SK-N-SH treated with all-trans-retinoic acid at 6 μM for 48 hours (cell line): ENCODE data around the gene MBLAC2.

ENCODE experiments used
- ARNTL ChIP-seq: fragments of 450-650 bp; formaldehyde crosslinking; IDR thresholded peaks from 2 replicates; pipeline ENCODE4 v1.5.0; 2020; ENCODE audit warnings: low read depth, mild to moderate bottlenecking, moderate library complexity, borderline replicate concordance
- BACH2 ChIP-seq: fragments of 250-450 bp; sonication (Bioruptor Pico); IDR thresholded peaks from 2 replicates; pipeline ENCODE4 v1.9.0; 2021; ENCODE audit warnings: mild to moderate bottlenecking, borderline replicate concordance
- CSRNP3 ChIP-seq: fragments of 250-450 bp; sonication (Bioruptor Pico); IDR thresholded peaks from 2 replicates; pipeline ENCODE4 v1.5.1; 2021; ENCODE audit warnings: mild to moderate bottlenecking, moderate library complexity
- GLIS3 ChIP-seq: fragments of 250-450 bp; sonication (Bioruptor Pico); IDR thresholded peaks from 2 replicates; pipeline ENCODE4 v1.5.0; 2020; ENCODE audit warnings: mild to moderate bottlenecking, moderate library complexity
- OSR1 ChIP-seq: fragments of 250-450 bp; sonication (Bioruptor Pico); IDR thresholded peaks from 2 replicates; pipeline ENCODE4 v1.8.0; 2022; ENCODE audit warnings: moderate library complexity, mild to moderate bottlenecking, inconsistent platforms
- PPARA ChIP-seq: fragments of 250-450 bp; sonication (Bioruptor Pico); IDR thresholded peaks from 2 replicates; pipeline ENCODE4 v1.5.0; 2020; ENCODE audit warnings: mild to moderate bottlenecking, borderline replicate concordance
- TCF4 ChIP-seq: fragments of 250-450 bp; sonication (Bioruptor Pico); IDR thresholded peaks from 2 replicates; pipeline ENCODE4 v1.8.0; 2021; ENCODE audit warnings: mild to moderate bottlenecking, moderate library complexity, borderline replicate concordance
- ZC3H10 ChIP-seq: fragments of 250-450 bp; sonication (Bioruptor Pico); IDR thresholded peaks from 2 replicates; pipeline ENCODE4 v1.5.1; 2021; ENCODE audit warnings: mild to moderate bottlenecking, moderate library complexity
- ZFP3 ChIP-seq: fragments of 250-450 bp; sonication (Bioruptor Pico); IDR thresholded peaks from 2 replicates; pipeline ENCODE4 v1.5.0; 2020; ENCODE audit warnings: mild to moderate bottlenecking, moderate library complexity
- ZFP30 ChIP-seq: fragments of 450-650 bp; formaldehyde crosslinking; IDR thresholded peaks from 2 replicates; pipeline ENCODE4 v1.5.0; 2022; ENCODE audit warnings: mild to moderate bottlenecking, moderate library complexity
- ZNF8 ChIP-seq: fragments of 450-650 bp; formaldehyde crosslinking; IDR thresholded peaks from 2 replicates; pipeline ENCODE4 v1.5.0; 2020; ENCODE audit warnings: mild to moderate bottlenecking, moderate library complexity
- TF ChIP-seq, protein P1 (sequence below): fragments of 250-450 bp; sonication (Bioruptor Pico); IDR thresholded peaks from 2 replicates; pipeline ENCODE4 v1.8.0; 2020; ENCODE audit warnings: mild to moderate bottlenecking, moderate library complexity, borderline replicate concordance
- TF ChIP-seq, protein P2 (sequence below): fragments of 250-450 bp; sonication (Bioruptor Pico); IDR thresholded peaks from 2 replicates; pipeline ENCODE4 v1.5.0; 2020; ENCODE audit warnings: mild to moderate bottlenecking, moderate library complexity

DNA sequence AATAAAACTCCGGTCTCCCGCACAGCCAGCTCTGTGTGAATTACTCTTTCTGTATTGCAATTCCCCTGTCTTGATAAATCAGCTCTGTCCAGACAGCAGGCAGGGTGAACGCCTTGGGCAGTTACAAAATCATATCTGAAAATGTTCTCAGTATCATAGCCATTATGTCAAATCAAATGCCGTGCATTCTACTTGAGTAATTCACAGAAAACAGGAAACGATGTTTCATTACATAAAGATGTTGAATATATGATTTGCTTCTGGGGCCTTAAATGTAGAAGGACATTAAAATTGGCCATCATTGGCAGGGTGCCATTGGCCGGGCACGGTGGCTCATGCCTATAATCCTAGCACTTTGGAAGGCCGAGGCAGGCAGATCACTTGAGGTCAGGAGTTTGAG is 8.6 kb upstream of the MBLAC2 start:
- TF ChIP-seq GLIS3 (no peak), BACH2 (no peak), OSR1 (CRISPR knock-in tag) (no peak), ARNTL (CRISPR knock-in tag) (no peak), TCF4 (CRISPR knock-in tag) (no peak), ZFP30 (CRISPR knock-in tag) (no peak), CSRNP3 (CRISPR knock-in tag) (no peak), ZNF8 (CRISPR knock-in tag) (no peak), ZFP3 (no peak), PPARA (CRISPR knock-in tag) (no peak), ZC3H10 (CRISPR knock-in tag) (no peak)
- TF ChIP-seq, protein P1, sequence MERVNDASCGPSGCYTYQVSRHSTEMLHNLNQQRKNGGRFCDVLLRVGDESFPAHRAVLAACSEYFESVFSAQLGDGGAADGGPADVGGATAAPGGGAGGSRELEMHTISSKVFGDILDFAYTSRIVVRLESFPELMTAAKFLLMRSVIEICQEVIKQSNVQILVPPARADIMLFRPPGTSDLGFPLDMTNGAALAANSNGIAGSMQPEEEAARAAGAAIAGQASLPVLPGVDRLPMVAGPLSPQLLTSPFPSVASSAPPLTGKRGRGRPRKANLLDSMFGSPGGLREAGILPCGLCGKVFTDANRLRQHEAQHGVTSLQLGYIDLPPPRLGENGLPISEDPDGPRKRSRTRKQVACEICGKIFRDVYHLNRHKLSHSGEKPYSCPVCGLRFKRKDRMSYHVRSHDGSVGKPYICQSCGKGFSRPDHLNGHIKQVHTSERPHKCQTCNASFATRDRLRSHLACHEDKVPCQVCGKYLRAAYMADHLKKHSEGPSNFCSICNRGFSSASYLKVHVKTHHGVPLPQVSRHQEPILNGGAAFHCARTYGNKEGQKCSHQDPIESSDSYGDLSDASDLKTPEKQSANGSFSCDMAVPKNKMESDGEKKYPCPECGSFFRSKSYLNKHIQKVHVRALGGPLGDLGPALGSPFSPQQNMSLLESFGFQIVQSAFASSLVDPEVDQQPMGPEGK, result no peak
- TF ChIP-seq, protein P2, sequence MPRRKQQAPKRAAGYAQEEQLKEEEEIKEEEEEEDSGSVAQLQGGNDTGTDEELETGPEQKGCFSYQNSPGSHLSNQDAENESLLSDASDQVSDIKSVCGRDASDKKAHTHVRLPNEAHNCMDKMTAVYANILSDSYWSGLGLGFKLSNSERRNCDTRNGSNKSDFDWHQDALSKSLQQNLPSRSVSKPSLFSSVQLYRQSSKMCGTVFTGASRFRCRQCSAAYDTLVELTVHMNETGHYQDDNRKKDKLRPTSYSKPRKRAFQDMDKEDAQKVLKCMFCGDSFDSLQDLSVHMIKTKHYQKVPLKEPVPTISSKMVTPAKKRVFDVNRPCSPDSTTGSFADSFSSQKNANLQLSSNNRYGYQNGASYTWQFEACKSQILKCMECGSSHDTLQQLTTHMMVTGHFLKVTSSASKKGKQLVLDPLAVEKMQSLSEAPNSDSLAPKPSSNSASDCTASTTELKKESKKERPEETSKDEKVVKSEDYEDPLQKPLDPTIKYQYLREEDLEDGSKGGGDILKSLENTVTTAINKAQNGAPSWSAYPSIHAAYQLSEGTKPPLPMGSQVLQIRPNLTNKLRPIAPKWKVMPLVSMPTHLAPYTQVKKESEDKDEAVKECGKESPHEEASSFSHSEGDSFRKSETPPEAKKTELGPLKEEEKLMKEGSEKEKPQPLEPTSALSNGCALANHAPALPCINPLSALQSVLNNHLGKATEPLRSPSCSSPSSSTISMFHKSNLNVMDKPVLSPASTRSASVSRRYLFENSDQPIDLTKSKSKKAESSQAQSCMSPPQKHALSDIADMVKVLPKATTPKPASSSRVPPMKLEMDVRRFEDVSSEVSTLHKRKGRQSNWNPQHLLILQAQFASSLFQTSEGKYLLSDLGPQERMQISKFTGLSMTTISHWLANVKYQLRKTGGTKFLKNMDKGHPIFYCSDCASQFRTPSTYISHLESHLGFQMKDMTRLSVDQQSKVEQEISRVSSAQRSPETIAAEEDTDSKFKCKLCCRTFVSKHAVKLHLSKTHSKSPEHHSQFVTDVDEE (CRISPR knock-in tag), result no peak
